ENCODE data around the gene SIK3. TPM values are rescaled to one million over a fixed set of nuclear protein-coding genes. Genes with fewer than 3 reads are reported as not detected.
"Not testable (repeated sequence)": the region's sequence is repeated elsewhere in the genome, so short reads cannot be mapped to it uniquely, and the experiment has no call there.

The SIK3 gene
- total RNA-seq, 1 experiment from 2014 or later = 33.3 TPM

DNA sequence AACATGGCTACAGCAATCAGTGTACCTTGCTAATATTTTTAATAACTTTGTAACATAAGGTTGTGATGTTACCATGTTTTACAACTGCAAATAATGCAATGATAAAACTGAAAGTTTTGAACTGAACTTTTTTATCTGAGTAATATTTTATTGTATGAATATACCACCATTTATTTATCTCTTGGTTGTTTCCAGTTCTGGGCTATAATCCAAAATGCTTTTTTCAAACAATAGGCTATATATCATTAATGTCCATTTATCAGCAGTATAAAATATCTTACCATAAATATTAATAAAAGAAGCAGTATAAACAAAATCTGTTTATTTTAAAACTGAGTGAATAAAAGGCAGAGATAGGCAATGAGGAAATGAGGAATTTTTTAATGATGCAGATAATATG lies 63.3 kb downstream of the SIK3 start:
- ChIA-PET POLR2A (interaction anchor here (0.6 to 1.1 kb wide), 4 partner anchors 8 to 341 kb away, joined by 3 to 5 read pairs (median 4); no protein-coding TSS in a partner anchor), CTCF (no interaction called here)
- TF ChIP-seq, protein P1, sequence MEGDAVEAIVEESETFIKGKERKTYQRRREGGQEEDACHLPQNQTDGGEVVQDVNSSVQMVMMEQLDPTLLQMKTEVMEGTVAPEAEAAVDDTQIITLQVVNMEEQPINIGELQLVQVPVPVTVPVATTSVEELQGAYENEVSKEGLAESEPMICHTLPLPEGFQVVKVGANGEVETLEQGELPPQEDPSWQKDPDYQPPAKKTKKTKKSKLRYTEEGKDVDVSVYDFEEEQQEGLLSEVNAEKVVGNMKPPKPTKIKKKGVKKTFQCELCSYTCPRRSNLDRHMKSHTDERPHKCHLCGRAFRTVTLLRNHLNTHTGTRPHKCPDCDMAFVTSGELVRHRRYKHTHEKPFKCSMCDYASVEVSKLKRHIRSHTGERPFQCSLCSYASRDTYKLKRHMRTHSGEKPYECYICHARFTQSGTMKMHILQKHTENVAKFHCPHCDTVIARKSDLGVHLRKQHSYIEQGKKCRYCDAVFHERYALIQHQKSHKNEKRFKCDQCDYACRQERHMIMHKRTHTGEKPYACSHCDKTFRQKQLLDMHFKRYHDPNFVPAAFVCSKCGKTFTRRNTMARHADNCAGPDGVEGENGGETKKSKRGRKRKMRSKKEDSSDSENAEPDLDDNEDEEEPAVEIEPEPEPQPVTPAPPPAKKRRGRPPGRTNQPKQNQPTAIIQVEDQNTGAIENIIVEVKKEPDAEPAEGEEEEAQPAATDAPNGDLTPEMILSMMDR (IDR thresholded peaks at IDR 0.05; ENCODE audit: unreplicated experiment) = no peak
- Mint-ChIP-seq H3K4me3 (ENCODE audit: unreplicated experiment) (no peak overlapping the region), H3K27me3 (ENCODE audit: insufficient read depth, unreplicated experiment) (no peaks in the 10 kb centered on the region), H3K9me3 (ENCODE audit: unreplicated experiment) (no peaks in the 10 kb centered on the region), H3K36me3 (ENCODE audit: insufficient read depth, unreplicated experiment) (no peaks in the 10 kb centered on the region), H3K4me1 (ENCODE audit: insufficient read depth, unreplicated experiment) (peaks cover 18% of the 10 kb centered on the region), H3K27ac (ENCODE audit: low read depth, unreplicated experiment) (no peak overlapping the region)
- no peak for DNase-seq (ENCODE audit: unreplicated experiment)
- BruUV-seq (replicated peaks) = no TSS peak
- intact Hi-C loops (cut with micrococcal nuclease) = no loop called here

DNA sequence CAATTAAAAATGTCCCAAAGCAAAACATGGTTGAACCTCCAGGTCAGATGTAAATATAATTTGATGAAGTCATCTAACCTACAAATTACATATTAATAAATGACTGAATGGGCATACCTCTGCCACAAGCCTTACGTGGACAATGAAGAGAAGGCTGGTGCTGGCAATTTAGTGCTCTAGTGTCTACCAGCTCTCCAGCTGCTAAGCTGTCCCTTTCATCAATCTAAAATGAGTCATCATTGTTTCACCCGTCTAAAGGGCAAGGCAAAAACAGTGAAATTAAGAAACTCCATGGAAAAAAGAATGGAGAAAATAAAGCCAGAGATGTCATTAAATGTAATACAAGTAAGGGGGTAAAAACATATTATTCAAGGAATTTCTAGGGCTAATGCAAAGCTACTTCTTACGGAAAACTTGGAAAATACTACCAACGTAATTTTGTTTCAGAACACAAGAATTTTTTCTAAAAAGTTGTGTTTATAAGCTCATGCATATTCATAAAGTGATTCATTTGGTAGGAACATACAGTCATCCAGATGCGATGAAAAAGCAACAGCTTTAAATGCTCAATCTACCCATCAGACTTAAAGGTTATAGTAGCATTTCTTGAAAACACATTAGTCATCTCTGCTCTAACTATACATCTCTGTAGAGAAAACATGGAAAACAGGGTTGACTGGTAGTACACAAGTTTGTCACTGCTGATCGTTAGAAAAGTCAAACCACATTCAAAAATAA lies 71.5 kb downstream of the SIK3 start:
- BruUV-seq (replicated peaks) = no TSS peak
- TF ChIP-seq, protein P1 (IDR thresholded peaks at IDR 0.05; ENCODE audit: unreplicated experiment) = no peak
- ChIA-PET POLR2A (interaction anchor here (0.7 to 1.5 kb wide), 10 partner anchors 8 to 119 kb away, joined by 3 to 8 read pairs (median 3); partner anchors contain the start of gene SIK3), CTCF (interaction anchor here (0.7 to 1.2 kb wide), 3 partner anchors 31 to 163 kb away, joined by 3 to 5 read pairs (median 3); no protein-coding TSS in a partner anchor)
- Mint-ChIP-seq H3K4me1 (ENCODE audit: insufficient read depth, unreplicated experiment) (peaks cover 19% of the 10 kb centered on the region), H3K27ac (ENCODE audit: low read depth, unreplicated experiment) (peak overlapping the region; percentile 52), H3K36me3 (ENCODE audit: insufficient read depth, unreplicated experiment) (no peaks in the 10 kb centered on the region), H3K4me3 (ENCODE audit: unreplicated experiment) (peak overlapping the region; percentile 15), H3K27me3 (ENCODE audit: insufficient read depth, unreplicated experiment) (no peaks in the 10 kb centered on the region), H3K9me3 (ENCODE audit: unreplicated experiment) (no peaks in the 10 kb centered on the region)
- intact Hi-C loops (cut with micrococcal nuclease) = no loop called here
- DNase-seq (ENCODE audit: unreplicated experiment) = peak; percentile 64

DNA sequence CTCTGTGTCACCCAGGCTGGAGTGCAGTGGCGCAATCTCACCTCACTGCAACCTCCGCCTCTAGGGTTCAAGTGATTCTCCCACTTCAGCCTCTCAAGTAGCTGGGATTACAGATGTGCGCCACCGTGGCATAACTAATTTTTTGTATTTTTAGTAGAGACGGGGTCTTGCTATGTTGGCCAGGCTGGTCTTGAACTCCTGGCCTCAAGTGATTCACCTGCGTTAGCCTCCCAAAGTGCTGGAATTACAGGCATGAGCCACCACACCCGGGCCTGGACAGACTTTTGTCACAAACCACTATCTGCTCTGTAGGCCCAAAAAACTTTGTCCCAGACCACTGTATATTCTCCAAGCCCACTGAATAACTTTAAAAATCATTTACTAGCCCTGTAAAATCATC lies 74.5 kb downstream of the SIK3 start:
- POLR2A ChIA-PET; H3K27ac Mint-ChIP-seq (ENCODE audit: low read depth, unreplicated experiment); DNase-seq (ENCODE audit: unreplicated experiment); BruUV-seq (replicated peaks); H3K27me3 Mint-ChIP-seq (ENCODE audit: insufficient read depth, unreplicated experiment); H3K36me3 Mint-ChIP-seq (ENCODE audit: insufficient read depth, unreplicated experiment); H3K9me3 Mint-ChIP-seq (ENCODE audit: unreplicated experiment); H3K4me3 Mint-ChIP-seq (ENCODE audit: unreplicated experiment); intact Hi-C loops (cut with micrococcal nuclease): not testable (repeated sequence)
- H3K4me1 Mint-ChIP-seq (ENCODE audit: insufficient read depth, unreplicated experiment) = peaks cover 12% of the 10 kb centered on the region
- CTCF ChIA-PET = interaction anchor here (0.6 kb wide), 1 partner anchor 31 kb away, joined by 3 read pairs; no protein-coding TSS in a partner anchor

DNA sequence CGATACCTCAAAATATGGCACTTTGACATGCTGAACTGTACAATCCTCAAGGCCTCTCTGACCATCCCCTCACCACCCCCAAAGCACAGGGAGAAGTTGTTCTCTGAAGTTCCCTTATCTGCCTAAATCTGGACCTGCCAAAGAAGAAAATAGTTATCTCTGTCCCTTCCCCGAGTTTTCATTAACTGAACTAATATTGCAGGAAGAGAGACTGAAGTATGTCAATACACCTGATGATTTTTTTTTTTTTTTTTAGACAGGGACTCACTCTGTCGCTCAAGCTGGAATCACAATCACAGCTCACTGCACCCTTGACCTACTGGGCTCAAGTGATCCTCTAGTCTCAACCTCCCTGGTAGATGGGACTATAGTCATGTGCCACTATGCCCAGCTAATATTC lies 75.0 kb downstream of the SIK3 start:
- H3K27ac Mint-ChIP-seq (ENCODE audit: low read depth, unreplicated experiment) = no peak overlapping the region
- H3K4me1 Mint-ChIP-seq (ENCODE audit: insufficient read depth, unreplicated experiment) = peaks cover 12% of the 10 kb centered on the region
- CTCF ChIA-PET = interaction anchor here (0.6 kb wide), 1 partner anchor 30 kb away, joined by 3 read pairs; no protein-coding TSS in a partner anchor
- DNase-seq (ENCODE audit: unreplicated experiment) = no peak
- H3K4me3 Mint-ChIP-seq (ENCODE audit: unreplicated experiment) = no peak overlapping the region
- H3K27me3 Mint-ChIP-seq (ENCODE audit: insufficient read depth, unreplicated experiment) = no peaks in the 10 kb centered on the region
- intact Hi-C loops (cut with micrococcal nuclease) = no loop called here
- H3K36me3 Mint-ChIP-seq (ENCODE audit: insufficient read depth, unreplicated experiment) = no peaks in the 10 kb centered on the region
- TF ChIP-seq, protein P1 (IDR thresholded peaks at IDR 0.05; ENCODE audit: unreplicated experiment) = no peak
- no TSS peak for BruUV-seq (replicated peaks)
- H3K9me3 Mint-ChIP-seq (ENCODE audit: unreplicated experiment) = no peaks in the 10 kb centered on the region
- POLR2A ChIA-PET = no interaction called here
